HL-60 (cell line): ENCODE data around the gene POU2F2.

Source experiments
- DNase-seq, 2 experiments: peaks; one replicate each; pipeline ENCODE4 v3.0.0-alpha.2; 2010 to 2020; ENCODE audit warnings: low read depth in 1 of 2, low spot score in 1 of 2
- H3K27ac ChIP-seq: fragments of 250-450 bp; sonication (Bioruptor Pico); replicated peaks from 2 replicates; pipeline ENCODE4 v1.5.1; 2020; ENCODE audit warnings: mild to moderate bottlenecking, moderate library complexity
- H3K27me3 ChIP-seq: fragments of 250-450 bp; sonication (Bioruptor Pico); 2 replicates; pipeline ENCODE4 v1.5.1; 2021; ENCODE audit warnings: mild to moderate bottlenecking, moderate library complexity; ENCODE audit not compliant: insufficient read depth, poor library complexity, severe bottlenecking
- H3K4me3 ChIP-seq: replicated peaks from 2 replicates; pipeline ENCODE4 v1.5.1; 2011; ENCODE audit warnings: mild to moderate bottlenecking, control low read depth, low read length; ENCODE audit not compliant: insufficient read depth
- CTCF ChIP-seq: IDR thresholded peaks from one replicate; pipeline ENCODE4 v1.5.1; 2011; ENCODE audit warnings: low read length, control low read depth, inconsistent platforms; ENCODE audit not compliant: insufficient read depth
- GABPA ChIP-seq: IDR thresholded peaks from 2 replicates; pipeline ENCODE4 v1.6.1; 2012; ENCODE audit warnings: low read depth
- POLR2AphosphoS5 ChIP-seq: IDR thresholded peaks from 2 replicates; pipeline ENCODE4 v1.6.1; 2012; ENCODE audit warnings: low read depth
- REST ChIP-seq: IDR thresholded peaks from 2 replicates; pipeline ENCODE4 v1.6.1; 2012; ENCODE audit warnings: low read depth; ENCODE audit not compliant: insufficient replicate concordance
- SPI1 ChIP-seq: IDR thresholded peaks from 2 replicates; pipeline ENCODE4 v1.6.1; 2012; ENCODE audit warnings: low read depth, mild to moderate bottlenecking, borderline replicate concordance

Gene POU2F2

GRCh38 chr19:42176990-42177685 lies 44.9 kb upstream of the POU2F2 start:
- Histone ChIP-seq H3K4me3 (no peak overlapping the region; the same call in 1 of the 2 replicates), H3K27me3 (peaks cover 38% of the 10 kb centered on the region), H3K27ac (no peak overlapping the region)
- TF ChIP-seq GABPA (no peak), CTCF (no peak), REST (no peak), POLR2AphosphoS5 (no peak), SPI1 (no peak)
- peak; percentile 62 to 70 for DNase-seq

- DNase-seq, result no peak
- TF ChIP-seq CTCF (no peak), POLR2AphosphoS5 (no peak), REST (no peak), GABPA (no peak), SPI1 (no peak)
- Histone ChIP-seq H3K27ac (no peak overlapping the region), H3K27me3 (peaks cover 38% of the 10 kb centered on the region), H3K4me3 (peak overlapping the region; percentile 36)
Observed at GRCh38 chr19:42176649-42176989, 44.4 kb upstream of the POU2F2 start.

GRCh38 chr19:42175952-42176648 lies 43.9 kb upstream of the POU2F2 start:
- Histone ChIP-seq H3K27ac (no peak overlapping the region), H3K4me3 (peak overlapping the region; percentile 36), H3K27me3 (peaks cover 38% of the 10 kb centered on the region)
- TF ChIP-seq CTCF (no peak), REST (no peak), GABPA (no peak), POLR2AphosphoS5 (no peak), SPI1 (no peak)
- DNase-seq, result no peak
